Measurements from ENCODE around the gene CERS5.
A peak's percentile ranks its signal among the peaks of the same experiment; 100 is the strongest.
"Not testable (repeated sequence)": the region's sequence is repeated elsewhere in the genome, so short reads cannot be mapped to it uniquely, and the experiment has no call there.

Gene CERS5

GRCh38 chr12:50102646-50103309, 64.4 kb downstream of the CERS5 start:
- DNase-seq (ENCODE audit: low read depth): no peak

- DNase-seq (ENCODE audit: low read depth): no peak
Measured at GRCh38 chr12:50102131-50102531, 65.0 kb downstream of the CERS5 start.

GRCh38 chr12:50101663-50102062, 65.5 kb downstream of the CERS5 start:
- DNase-seq (ENCODE audit: low read depth): no peak

- no peak for DNase-seq (ENCODE audit: low read depth)
Measured at GRCh38 chr12:50100561-50100960, 66.6 kb downstream of the CERS5 start.

- DNase-seq (ENCODE audit: low read depth): no peak
Measured at GRCh38 chr12:50099302-50100008, 67.7 kb downstream of the CERS5 start.

GRCh38 chr12:50097952-50098351, 69.2 kb downstream of the CERS5 start:
- DNase-seq (ENCODE audit: low read depth): no peak

- DNase-seq (ENCODE audit: low read depth): no peak
Measured at GRCh38 chr12:50090391-50090790, 76.8 kb downstream of the CERS5 start.

- DNase-seq (ENCODE audit: low read depth): no peak
Measured at GRCh38 chr12:50089730-50090129, 77.4 kb downstream of the CERS5 start.

GRCh38 chr12:50088577-50089335, 78.4 kb downstream of the CERS5 start:
- DNase-seq (ENCODE audit: low read depth): no peak

GRCh38 chr12:50087995-50088394, 79.2 kb downstream of the CERS5 start:
- DNase-seq (ENCODE audit: low read depth): no peak

GRCh38 chr12:50087151-50087550, 80.0 kb downstream of the CERS5 start:
- DNase-seq (ENCODE audit: low read depth): no peak

GRCh38 chr12:50086148-50086547, 81.0 kb downstream of the CERS5 start:
- DNase-seq (ENCODE audit: low read depth): no peak

GRCh38 chr12:50085615-50086072, 81.5 kb downstream of the CERS5 start:
- no peak for DNase-seq (ENCODE audit: low read depth)

- DNase-seq (ENCODE audit: low read depth): peak; percentile 77
Measured at GRCh38 chr12:50084775-50085614, 82.2 kb downstream of the CERS5 start, which contains the start of gene SMARCD1. TSS of gene SMARCD1 (plus strand) at chr12:50085342. CDS start at chr12:50085370, 28 bp downstream.

GRCh38 chr12:50084409-50084774, 82.8 kb downstream of the CERS5 start:
- DNase-seq (ENCODE audit: low read depth): not testable (repeated sequence)

GRCh38 chr12:50083301-50083700, 83.9 kb downstream of the CERS5 start:
- DNase-seq (ENCODE audit: low read depth): no peak

- no peak for DNase-seq (ENCODE audit: low read depth)
Measured at GRCh38 chr12:50082644-50083043, 84.5 kb downstream of the CERS5 start.

GRCh38 chr12:50081096-50081808, 85.9 kb downstream of the CERS5 start:
- no peak for DNase-seq (ENCODE audit: low read depth)

GRCh38 chr12:50079771-50080170, 87.4 kb downstream of the CERS5 start:
- DNase-seq (ENCODE audit: low read depth): no peak
